ENCODE results near the gene GSTT2B. TPM values are rescaled to one million over a fixed set of nuclear protein-coding genes. Genes with fewer than 3 reads are reported as not detected.

The GSTT2B gene, protein sequence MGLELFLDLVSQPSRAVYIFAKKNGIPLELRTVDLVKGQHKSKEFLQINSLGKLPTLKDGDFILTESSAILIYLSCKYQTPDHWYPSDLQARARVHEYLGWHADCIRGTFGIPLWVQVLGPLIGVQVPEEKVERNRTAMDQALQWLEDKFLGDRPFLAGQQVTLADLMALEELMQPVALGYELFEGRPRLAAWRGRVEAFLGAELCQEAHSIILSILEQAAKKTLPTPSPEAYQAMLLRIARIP
- total RNA-seq (2022; extraction: Qiagen RNA extraction; ENCODE audit: low read depth): 0.21 to 0.40 TPM (median 0.21 TPM) in 3 of 5 replicates, not detected in the others

DNA sequence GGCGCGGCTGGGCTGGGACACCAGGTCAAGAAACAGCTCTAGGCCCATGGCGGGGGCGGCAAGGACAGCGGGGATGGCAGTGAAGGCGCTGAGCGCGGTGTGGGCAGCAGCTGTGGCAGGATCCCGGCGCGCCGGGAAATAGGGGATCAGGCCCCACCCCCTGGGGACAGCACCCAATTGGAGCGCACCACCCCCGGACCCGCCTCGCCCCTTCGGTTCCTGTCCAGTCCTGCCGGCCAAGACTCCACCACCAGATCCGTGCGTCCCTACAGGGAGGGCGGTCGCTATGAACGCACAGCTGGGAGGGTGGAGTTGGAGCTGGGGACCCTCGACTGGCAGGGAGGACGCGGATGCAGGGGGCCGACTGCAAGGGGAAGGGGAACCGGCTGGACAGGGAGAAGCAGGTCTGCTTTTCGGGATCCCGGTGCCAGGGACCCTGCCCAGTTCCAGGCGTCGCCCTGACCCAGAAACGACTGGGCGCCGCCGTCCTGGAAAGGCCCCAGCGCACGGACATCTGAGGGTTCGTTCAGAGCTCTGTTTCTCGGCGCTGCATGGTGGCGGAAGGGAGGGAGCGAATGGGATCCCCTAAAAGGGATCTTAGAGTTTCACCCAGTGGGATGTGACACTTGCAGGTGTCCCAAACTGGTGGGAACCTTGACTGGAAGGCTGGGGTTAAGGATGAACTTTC, at the start of gene GSTT2B:
GSTT2B (minus strand) TSS at position 112 of the 688 bp plus-strand sequence; CDS start at position 48, 64 bp downstream.

DNA sequence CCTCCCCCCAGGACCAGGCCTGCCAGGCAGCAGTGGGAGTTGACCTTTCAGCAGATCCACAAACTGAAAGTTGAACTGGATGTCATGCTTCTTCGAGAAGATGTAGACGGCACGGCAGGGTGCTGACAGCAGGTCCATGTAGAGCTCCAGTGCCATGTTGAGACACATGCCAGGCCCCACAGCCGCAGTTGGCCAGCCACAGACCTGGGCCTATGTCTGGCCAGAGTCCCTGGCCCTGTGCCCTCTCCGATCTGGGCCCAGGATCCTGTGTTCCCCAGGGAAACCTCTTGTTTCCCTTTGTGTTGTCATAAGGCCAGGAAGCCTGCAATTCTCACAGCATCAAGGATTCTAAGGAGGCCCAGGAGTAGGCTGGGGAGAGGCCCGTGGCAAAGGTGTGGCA, 44.2 kb upstream of the GSTT2B start, which contains the start of gene GSTT4:
GSTT4 (minus strand) TSS at position 253 of the 400 bp plus-strand sequence; CDS start at position 156, 97 bp downstream.

DNA sequence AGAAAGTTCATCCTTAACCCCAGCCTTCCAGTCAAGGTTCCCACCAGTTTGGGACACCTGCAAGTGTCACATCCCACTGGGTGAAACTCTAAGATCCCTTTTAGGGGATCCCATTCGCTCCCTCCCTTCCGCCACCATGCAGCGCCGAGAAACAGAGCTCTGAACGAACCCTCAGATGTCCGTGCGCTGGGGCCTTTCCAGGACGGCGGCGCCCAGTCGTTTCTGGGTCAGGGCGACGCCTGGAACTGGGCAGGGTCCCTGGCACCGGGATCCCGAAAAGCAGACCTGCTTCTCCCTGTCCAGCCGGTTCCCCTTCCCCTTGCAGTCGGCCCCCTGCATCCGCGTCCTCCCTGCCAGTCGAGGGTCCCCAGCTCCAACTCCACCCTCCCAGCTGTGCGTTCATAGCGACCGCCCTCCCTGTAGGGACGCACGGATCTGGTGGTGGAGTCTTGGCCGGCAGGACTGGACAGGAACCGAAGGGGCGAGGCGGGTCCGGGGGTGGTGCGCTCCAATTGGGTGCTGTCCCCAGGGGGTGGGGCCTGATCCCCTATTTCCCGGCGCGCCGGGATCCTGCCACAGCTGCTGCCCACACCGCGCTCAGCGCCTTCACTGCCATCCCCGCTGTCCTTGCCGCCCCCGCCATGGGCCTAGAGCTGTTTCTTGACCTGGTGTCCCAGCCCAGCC, 18.7 kb upstream of the GSTT2B start, which contains the start of gene GSTT2:
GSTT2 (plus strand) TSS at position 578 of the 684 bp plus-strand sequence.

DNA sequence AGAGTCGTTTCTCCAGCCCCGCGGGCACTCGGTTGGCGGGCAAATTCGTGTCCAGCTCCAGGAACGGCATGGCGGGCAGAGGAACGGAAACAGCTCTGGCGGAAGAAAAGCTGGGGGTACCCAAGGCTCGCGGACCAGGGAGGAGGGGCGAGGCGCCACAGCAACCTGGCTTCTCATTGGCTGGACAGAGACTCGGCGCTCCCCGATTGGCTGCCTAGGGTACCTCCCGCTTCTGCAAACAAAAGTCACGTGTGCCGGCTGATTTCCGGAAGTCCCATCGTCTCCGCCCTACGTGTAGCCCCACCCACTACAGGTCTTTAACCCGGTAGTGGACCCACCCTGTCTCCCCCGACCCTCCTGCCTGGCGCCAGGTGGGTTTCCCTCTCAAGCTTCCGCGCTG, 13.3 kb upstream of the GSTT2B start, which contains the start of gene DDT:
DDT (minus strand) TSS at position 97 of the 400 bp plus-strand sequence; CDS start at position 70, 27 bp downstream.

DNA sequence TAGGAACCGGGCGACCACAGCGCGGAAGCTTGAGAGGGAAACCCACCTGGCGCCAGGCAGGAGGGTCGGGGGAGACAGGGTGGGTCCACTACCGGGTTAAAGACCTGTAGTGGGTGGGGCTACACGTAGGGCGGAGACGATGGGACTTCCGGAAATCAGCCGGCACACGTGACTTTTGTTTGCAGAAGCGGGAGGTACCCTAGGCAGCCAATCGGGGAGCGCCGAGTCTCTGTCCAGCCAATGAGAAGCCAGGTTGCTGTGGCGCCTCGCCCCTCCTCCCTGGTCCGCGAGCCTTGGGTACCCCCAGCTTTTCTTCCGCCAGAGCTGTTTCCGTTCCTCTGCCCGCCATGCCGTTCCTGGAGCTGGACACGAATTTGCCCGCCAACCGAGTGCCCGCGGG, 5.6 kb upstream of the GSTT2B start, which contains the start of gene DDTL:
DDTL (plus strand) TSS at position 321 of the 400 bp plus-strand sequence; CDS start at position 348, 27 bp downstream.

Other genes with a start within 250 kb of the GSTT2B start
- gene ZNF70, start 210.1 kb downstream of the GSTT2B start, total RNA-seq (2022; extraction: Qiagen RNA extraction; ENCODE audit: low read depth): 0.93 to 1.2 TPM (median 1.1 TPM) in 5 replicates
- gene VPREB3, start 206.8 kb downstream of the GSTT2B start, total RNA-seq (2022; extraction: Qiagen RNA extraction; ENCODE audit: low read depth): 0.65 to 1.3 TPM (median 0.76 TPM) in 4 of 5 replicates, not detected in the other
- not detected in 5 replicates for gene C22orf15, start 198.2 kb downstream of the GSTT2B start, total RNA-seq (2022; extraction: Qiagen RNA extraction; ENCODE audit: low read depth)
- gene CHCHD10, start 193.2 kb downstream of the GSTT2B start, total RNA-seq (2022; extraction: Qiagen RNA extraction; ENCODE audit: low read depth): 90.5 to 192 TPM (median 178 TPM) in 5 replicates
- gene MMP11, start 188.3 kb downstream of the GSTT2B start, total RNA-seq (2022; extraction: Qiagen RNA extraction; ENCODE audit: low read depth): 0.18 to 0.66 TPM (median 0.32 TPM) in 5 replicates
- 49.8 to 59.1 TPM (median 54.2 TPM) in 5 replicates for gene SMARCB1, start 174.2 kb downstream of the GSTT2B start, total RNA-seq (2022; extraction: Qiagen RNA extraction; ENCODE audit: low read depth)
- 0.31 to 0.68 TPM (median 0.65 TPM) in 5 replicates for gene DERL3, start 122.2 kb downstream of the GSTT2B start, total RNA-seq (2022; extraction: Qiagen RNA extraction; ENCODE audit: low read depth)
- 7.2 to 11.0 TPM (median 9.2 TPM) in 5 replicates for gene SLC2A11, start 103.3 kb downstream of the GSTT2B start, total RNA-seq (2022; extraction: Qiagen RNA extraction; ENCODE audit: low read depth)
- gene MIF, start 66.8 kb downstream of the GSTT2B start, total RNA-seq (2022; extraction: Qiagen RNA extraction; ENCODE audit: low read depth): 417 to 979 TPM (median 841 TPM) in 5 replicates
- gene DDTL, start 5.7 kb upstream of the GSTT2B start, total RNA-seq (2022; extraction: Qiagen RNA extraction; ENCODE audit: low read depth): 1.5 to 2.4 TPM (median 1.7 TPM) in 5 replicates
- gene DDT, start 13.2 kb upstream of the GSTT2B start, total RNA-seq (2022; extraction: Qiagen RNA extraction; ENCODE audit: low read depth): 84.5 to 162 TPM (median 148 TPM) in 5 replicates
- gene GSTT2, start 18.9 kb upstream of the GSTT2B start, total RNA-seq (2022; extraction: Qiagen RNA extraction; ENCODE audit: low read depth): not detected in 5 replicates
- gene GSTT4, start 44.3 kb upstream of the GSTT2B start, total RNA-seq (2022; extraction: Qiagen RNA extraction; ENCODE audit: low read depth): not detected in 5 replicates
- 13.7 to 34.5 TPM (median 27.5 TPM) in 5 replicates for gene CABIN1, start 50.1 kb upstream of the GSTT2B start, total RNA-seq (2022; extraction: Qiagen RNA extraction; ENCODE audit: low read depth)
- 41.6 to 76.6 TPM (median 72.0 TPM) in 5 replicates for gene SUSD2, start 220.3 kb upstream of the GSTT2B start, total RNA-seq (2022; extraction: Qiagen RNA extraction; ENCODE audit: low read depth)